ENCODE measurements around the gene KRT13.

DNA sequence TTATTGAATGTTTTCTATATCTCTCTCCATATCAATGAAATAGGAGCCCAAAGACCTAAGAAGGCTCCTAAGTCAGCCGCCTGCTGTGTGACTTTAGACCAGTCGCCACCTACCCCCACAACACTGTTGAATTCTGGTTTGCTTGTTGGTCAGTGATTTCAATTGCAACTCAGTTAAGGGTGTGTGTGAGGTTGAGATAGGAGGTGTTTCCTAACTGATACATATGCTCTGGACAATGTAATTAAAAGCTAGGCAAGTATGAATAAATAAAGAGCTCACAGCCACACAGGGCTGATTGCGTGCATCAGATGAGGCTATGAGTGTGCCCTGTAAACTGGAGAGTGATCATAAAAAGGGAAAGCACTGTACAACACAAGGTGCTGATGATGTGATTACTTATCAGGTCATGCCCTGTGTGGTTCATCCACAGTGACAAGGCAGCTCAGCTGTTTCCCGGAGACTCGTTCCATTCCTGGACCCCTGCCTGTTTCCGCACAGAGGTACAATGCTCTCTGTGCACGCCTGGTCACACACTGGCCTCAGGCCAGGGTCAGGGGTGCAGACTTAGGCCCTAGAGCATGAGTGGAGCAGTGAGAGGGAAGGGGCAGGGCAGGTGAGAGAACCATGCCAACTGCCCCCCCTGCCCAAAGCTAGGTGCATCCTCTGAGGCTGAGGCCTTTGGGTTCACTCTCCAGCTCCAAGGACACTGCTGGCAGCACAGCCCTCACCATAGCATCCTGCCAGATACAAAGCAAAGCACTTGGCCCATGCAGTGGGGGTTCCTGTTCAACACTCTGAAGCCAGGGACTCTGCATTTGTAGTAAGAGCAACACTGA lies 21.2 kb downstream of the KRT13 start:
- TF ChIP-seq, protein P1, sequence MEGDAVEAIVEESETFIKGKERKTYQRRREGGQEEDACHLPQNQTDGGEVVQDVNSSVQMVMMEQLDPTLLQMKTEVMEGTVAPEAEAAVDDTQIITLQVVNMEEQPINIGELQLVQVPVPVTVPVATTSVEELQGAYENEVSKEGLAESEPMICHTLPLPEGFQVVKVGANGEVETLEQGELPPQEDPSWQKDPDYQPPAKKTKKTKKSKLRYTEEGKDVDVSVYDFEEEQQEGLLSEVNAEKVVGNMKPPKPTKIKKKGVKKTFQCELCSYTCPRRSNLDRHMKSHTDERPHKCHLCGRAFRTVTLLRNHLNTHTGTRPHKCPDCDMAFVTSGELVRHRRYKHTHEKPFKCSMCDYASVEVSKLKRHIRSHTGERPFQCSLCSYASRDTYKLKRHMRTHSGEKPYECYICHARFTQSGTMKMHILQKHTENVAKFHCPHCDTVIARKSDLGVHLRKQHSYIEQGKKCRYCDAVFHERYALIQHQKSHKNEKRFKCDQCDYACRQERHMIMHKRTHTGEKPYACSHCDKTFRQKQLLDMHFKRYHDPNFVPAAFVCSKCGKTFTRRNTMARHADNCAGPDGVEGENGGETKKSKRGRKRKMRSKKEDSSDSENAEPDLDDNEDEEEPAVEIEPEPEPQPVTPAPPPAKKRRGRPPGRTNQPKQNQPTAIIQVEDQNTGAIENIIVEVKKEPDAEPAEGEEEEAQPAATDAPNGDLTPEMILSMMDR (IDR thresholded peaks at IDR 0.05; ENCODE audit: insufficient read depth, low read length), result no peak
- no peak for TF ChIP-seq GABPA (IDR thresholded peaks at IDR 0.05; ENCODE audit: low read depth)
- TF ChIP-seq, protein P2, sequence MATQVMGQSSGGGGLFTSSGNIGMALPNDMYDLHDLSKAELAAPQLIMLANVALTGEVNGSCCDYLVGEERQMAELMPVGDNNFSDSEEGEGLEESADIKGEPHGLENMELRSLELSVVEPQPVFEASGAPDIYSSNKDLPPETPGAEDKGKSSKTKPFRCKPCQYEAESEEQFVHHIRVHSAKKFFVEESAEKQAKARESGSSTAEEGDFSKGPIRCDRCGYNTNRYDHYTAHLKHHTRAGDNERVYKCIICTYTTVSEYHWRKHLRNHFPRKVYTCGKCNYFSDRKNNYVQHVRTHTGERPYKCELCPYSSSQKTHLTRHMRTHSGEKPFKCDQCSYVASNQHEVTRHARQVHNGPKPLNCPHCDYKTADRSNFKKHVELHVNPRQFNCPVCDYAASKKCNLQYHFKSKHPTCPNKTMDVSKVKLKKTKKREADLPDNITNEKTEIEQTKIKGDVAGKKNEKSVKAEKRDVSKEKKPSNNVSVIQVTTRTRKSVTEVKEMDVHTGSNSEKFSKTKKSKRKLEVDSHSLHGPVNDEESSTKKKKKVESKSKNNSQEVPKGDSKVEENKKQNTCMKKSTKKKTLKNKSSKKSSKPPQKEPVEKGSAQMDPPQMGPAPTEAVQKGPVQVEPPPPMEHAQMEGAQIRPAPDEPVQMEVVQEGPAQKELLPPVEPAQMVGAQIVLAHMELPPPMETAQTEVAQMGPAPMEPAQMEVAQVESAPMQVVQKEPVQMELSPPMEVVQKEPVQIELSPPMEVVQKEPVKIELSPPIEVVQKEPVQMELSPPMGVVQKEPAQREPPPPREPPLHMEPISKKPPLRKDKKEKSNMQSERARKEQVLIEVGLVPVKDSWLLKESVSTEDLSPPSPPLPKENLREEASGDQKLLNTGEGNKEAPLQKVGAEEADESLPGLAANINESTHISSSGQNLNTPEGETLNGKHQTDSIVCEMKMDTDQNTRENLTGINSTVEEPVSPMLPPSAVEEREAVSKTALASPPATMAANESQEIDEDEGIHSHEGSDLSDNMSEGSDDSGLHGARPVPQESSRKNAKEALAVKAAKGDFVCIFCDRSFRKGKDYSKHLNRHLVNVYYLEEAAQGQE (IDR thresholded peaks at IDR 0.05; ENCODE audit: insufficient replicate concordance, low read depth), result no peak
- TF ChIP-seq POLR2AphosphoS5 (IDR thresholded peaks at IDR 0.05; ENCODE audit: low read depth), result no peak
